ENCODE results near the gene WNT5B.
"Not testable (repeated sequence)": the region's sequence is repeated elsewhere in the genome, so short reads cannot be mapped to it uniquely, and the experiment has no call there.

WNT5B gene

GRCh38 chr12:1598757-1599156, 30.3 kb upstream of the WNT5B start:
- no peak for DNase-seq (ENCODE audit: low read depth)

- DNase-seq (ENCODE audit: low read depth) = not testable (repeated sequence)
Observed at GRCh38 chr12:1602706-1603105, 26.3 kb upstream of the WNT5B start.

GRCh38 chr12:1603269-1603993, 25.6 kb upstream of the WNT5B start:
- DNase-seq (ENCODE audit: low read depth) = no peak

- DNase-seq (ENCODE audit: low read depth) = no peak
Observed at GRCh38 chr12:1604464-1604863, 24.6 kb upstream of the WNT5B start.

GRCh38 chr12:1605129-1606020, 23.7 kb upstream of the WNT5B start:
- DNase-seq (ENCODE audit: low read depth) = no peak

GRCh38 chr12:1606021-1606622, 22.9 kb upstream of the WNT5B start:
- no peak for DNase-seq (ENCODE audit: low read depth)

- no peak for DNase-seq (ENCODE audit: low read depth)
Observed at GRCh38 chr12:1607940-1608712, 20.9 kb upstream of the WNT5B start.

GRCh38 chr12:1608713-1609119, 20.3 kb upstream of the WNT5B start:
- no peak for DNase-seq (ENCODE audit: low read depth)

- no peak for DNase-seq (ENCODE audit: low read depth)
Observed at GRCh38 chr12:1610072-1610643, 18.9 kb upstream of the WNT5B start.

- no peak for DNase-seq (ENCODE audit: low read depth)
Observed at GRCh38 chr12:1611803-1612572, 17.0 kb upstream of the WNT5B start.

- no peak for DNase-seq (ENCODE audit: low read depth)
Observed at GRCh38 chr12:1613860-1614259, 15.2 kb upstream of the WNT5B start.

- no peak for DNase-seq (ENCODE audit: low read depth)
Observed at GRCh38 chr12:1614360-1614759, 14.7 kb upstream of the WNT5B start.

GRCh38 chr12:1616233-1617066, 12.6 kb upstream of the WNT5B start:
- no peak for DNase-seq (ENCODE audit: low read depth)

GRCh38 chr12:1618489-1618888, 10.5 kb upstream of the WNT5B start:
- DNase-seq (ENCODE audit: low read depth) = no peak

- DNase-seq (ENCODE audit: low read depth) = no peak
Observed at GRCh38 chr12:1619159-1619558, 9.9 kb upstream of the WNT5B start.

GRCh38 chr12:1619587-1619986, 9.4 kb upstream of the WNT5B start:
- DNase-seq (ENCODE audit: low read depth) = no peak

- no peak for DNase-seq (ENCODE audit: low read depth)
Observed at GRCh38 chr12:1620092-1620491, 8.9 kb upstream of the WNT5B start.

GRCh38 chr12:1622406-1622805, 6.6 kb upstream of the WNT5B start:
- DNase-seq (ENCODE audit: low read depth) = no peak

- DNase-seq (ENCODE audit: low read depth) = no peak
Observed at GRCh38 chr12:1629338-1630132, 504 bp downstream of the WNT5B start.

Data from CMK (cell line).